ENCODE results near the gene ACP5. TPM values are rescaled to one million over a fixed set of nuclear protein-coding genes. Genes with fewer than 3 reads are reported as not detected.

Gene ACP5
- total and polyA plus RNA-seq, 2 of the 4 experiments (the other 2 are of a cell fraction) = 0.54 to 1.2 TPM

DNA sequence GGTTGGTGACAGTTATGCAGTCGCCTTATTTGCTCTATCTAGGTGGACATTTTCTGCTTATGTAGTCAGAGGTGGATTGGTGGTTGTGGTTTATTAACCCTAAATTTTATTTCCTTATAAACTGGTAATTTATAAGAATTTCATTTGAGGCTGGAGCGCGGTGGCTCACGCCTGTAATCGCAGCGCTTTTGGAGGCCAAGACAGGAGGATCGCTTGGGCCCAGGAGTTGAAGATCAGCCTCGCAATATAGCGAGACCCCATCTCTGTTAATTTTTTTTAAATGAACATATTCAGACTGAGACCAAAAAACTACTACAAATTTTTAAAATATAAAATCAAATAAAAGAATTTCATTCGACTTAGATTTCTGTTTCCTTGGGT lies 20.6 kb upstream of the ACP5 start:
- TF ChIP-seq, protein P1, sequence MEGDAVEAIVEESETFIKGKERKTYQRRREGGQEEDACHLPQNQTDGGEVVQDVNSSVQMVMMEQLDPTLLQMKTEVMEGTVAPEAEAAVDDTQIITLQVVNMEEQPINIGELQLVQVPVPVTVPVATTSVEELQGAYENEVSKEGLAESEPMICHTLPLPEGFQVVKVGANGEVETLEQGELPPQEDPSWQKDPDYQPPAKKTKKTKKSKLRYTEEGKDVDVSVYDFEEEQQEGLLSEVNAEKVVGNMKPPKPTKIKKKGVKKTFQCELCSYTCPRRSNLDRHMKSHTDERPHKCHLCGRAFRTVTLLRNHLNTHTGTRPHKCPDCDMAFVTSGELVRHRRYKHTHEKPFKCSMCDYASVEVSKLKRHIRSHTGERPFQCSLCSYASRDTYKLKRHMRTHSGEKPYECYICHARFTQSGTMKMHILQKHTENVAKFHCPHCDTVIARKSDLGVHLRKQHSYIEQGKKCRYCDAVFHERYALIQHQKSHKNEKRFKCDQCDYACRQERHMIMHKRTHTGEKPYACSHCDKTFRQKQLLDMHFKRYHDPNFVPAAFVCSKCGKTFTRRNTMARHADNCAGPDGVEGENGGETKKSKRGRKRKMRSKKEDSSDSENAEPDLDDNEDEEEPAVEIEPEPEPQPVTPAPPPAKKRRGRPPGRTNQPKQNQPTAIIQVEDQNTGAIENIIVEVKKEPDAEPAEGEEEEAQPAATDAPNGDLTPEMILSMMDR (conservative IDR thresholded peaks at IDR 0.05; ENCODE audit: low read depth, low read length) = no peak
- TF ChIP-seq CEBPB (IDR thresholded peaks at IDR 0.05; ENCODE audit: low read depth, low read length) (no peak), MAZ (IDR thresholded peaks at IDR 0.05; ENCODE audit: borderline replicate concordance, low read depth, low read length) (no peak), RAD21 (IDR thresholded peaks at IDR 0.05; ENCODE audit: low read length) (no peak)
- TF ChIP-seq, protein P2, sequence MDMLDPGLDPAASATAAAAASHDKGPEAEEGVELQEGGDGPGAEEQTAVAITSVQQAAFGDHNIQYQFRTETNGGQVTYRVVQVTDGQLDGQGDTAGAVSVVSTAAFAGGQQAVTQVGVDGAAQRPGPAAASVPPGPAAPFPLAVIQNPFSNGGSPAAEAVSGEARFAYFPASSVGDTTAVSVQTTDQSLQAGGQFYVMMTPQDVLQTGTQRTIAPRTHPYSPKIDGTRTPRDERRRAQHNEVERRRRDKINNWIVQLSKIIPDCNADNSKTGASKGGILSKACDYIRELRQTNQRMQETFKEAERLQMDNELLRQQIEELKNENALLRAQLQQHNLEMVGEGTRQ (IDR thresholded peaks at IDR 0.05; ENCODE audit: low read depth, low read length) = no peak
- Histone ChIP-seq H3K18ac (ENCODE audit: low read depth, low read length) (no peak overlapping the region), H3K36me3 (ENCODE audit: control insufficient read depth, insufficient read depth, low read length) (peaks cover 11% of the 10 kb centered on the region)

More for the DNA sequence above, 20.6 kb upstream of the ACP5 start:
- Histone ChIP-seq H3K4me2 (ENCODE audit: low read depth, low read length) (peak overlapping the region; percentile 73), H3K27ac (ENCODE audit: insufficient read depth, low read length) (peak overlapping the region; percentile 100), H3K9ac (ENCODE audit: low read depth, low read length) (peak overlapping the region; percentile 100), H2BK20ac (ENCODE audit: low read depth, low read length) (no peak overlapping the region), H3K4ac (ENCODE audit: low read depth, low read length) (peak overlapping the region; percentile 96), H3K9me1 (ENCODE audit: insufficient read depth, low read length) (peaks cover 10% of the 10 kb centered on the region; the same call in 1 of the 2 replicates), H3K4me1 (ENCODE audit: control insufficient read depth, insufficient read depth, low read length) (no peaks in the 10 kb centered on the region; the same call in 1 of the 2 replicates), H2BK5ac (ENCODE audit: low read depth, low read length, poor library complexity, severe bottlenecking) (no peak overlapping the region), H2AK9ac (replicated peaks; ENCODE audit: low read depth, low read length, poor library complexity) (peak overlapping the region; percentile 99), H4K91ac (ENCODE audit: insufficient read depth, low read depth, low read length) (no peak overlapping the region), H4K20me1 (ENCODE audit: insufficient read depth, low read length) (peaks cover 36% of the 10 kb centered on the region), H2BK120ac (ENCODE audit: low read depth, low read length) (no peak overlapping the region), H3K9me3 (ENCODE audit: control insufficient read depth, insufficient read depth, low read length) (no peaks in the 10 kb centered on the region), H2BK15ac (ENCODE audit: low read depth, low read length) (no peak overlapping the region), H3K27me3 (ENCODE audit: control insufficient read depth, insufficient read depth, low read length) (no peaks in the 10 kb centered on the region), H2AFZ (replicated peaks; ENCODE audit: low read length, poor library complexity) (no peak overlapping the region), H3K23ac (ENCODE audit: low read depth, low read length) (peak overlapping the region; percentile 55; the same call in 1 of the 2 replicates), H3K14ac (replicated peaks; ENCODE audit: low read depth, low read length) (peak overlapping the region; percentile 99), H3K4me3 (ENCODE audit: insufficient read depth, low read depth, low read length) (peak overlapping the region; percentile 99), H4K5ac (ENCODE audit: low read depth, low read length) (no peak overlapping the region; the same call in 1 of the 2 replicates), H4K8ac (ENCODE audit: low read depth in 2 of 2, low read length in 2 of 2) (peak overlapping the region in 1 of 2 experiments; percentile 98; a peak in 1 of 4 replicates), H3K79me1 (ENCODE audit: low read depth in 1 of 2, low read length in 2 of 2) (peaks cover 14 to 43% of the 10 kb centered on the region in 2 experiments), H3K56ac (ENCODE audit: extremely low read depth, insufficient read depth, low read length) (peak overlapping the region; percentile 2; the same call in 1 of the 2 replicates), H2AK5ac (ENCODE audit: low read depth, low read length) (0 out of 2 replicates have a peak overlapping the region, but pooled peaks have one; percentile 93)
- ChIA-PET CTCF (interaction anchor here (0.6 to 0.7 kb wide), 2 partner anchors 13 to 33 kb away, joined by 3 to 7 read pairs; no protein-coding TSS in a partner anchor), POLR2A (ENCODE audit: unreplicated experiment) (no interaction called here)
- in situ Hi-C loops (cut with MboI; ENCODE audit: low sequenced_read_pairs) = no loop called here
- dilution Hi-C loops (cut with HindIII; ENCODE audit: low sequenced_read_pairs, unreplicated experiment) = no loop called here
- intact Hi-C loops (cut with micrococcal nuclease) = no loop called here
- ATAC-seq (ENCODE audit: low read depth) (no peak), DNase-seq (no peak)
- WGBS, 2 experiments (ENCODE audit: extremely low coverage in 2 of 2, insufficient read length in 1 of 2) = no CpG with 5 or more reads among the region's 10 CpGs
- BruUV-seq (replicated peaks) = TSS peak; percentile 37

Measured in IMR-90 (cell line).